ENCODE data around the gene RNF130. TPM values are rescaled to one million over a fixed set of nuclear protein-coding genes. Genes with fewer than 3 reads are reported as not detected.

The RNF130 gene
- total and polyA plus RNA-seq, 3 donors from 2014 or later: 44.3 to 65.0 (median 56.5) TPM

DNA sequence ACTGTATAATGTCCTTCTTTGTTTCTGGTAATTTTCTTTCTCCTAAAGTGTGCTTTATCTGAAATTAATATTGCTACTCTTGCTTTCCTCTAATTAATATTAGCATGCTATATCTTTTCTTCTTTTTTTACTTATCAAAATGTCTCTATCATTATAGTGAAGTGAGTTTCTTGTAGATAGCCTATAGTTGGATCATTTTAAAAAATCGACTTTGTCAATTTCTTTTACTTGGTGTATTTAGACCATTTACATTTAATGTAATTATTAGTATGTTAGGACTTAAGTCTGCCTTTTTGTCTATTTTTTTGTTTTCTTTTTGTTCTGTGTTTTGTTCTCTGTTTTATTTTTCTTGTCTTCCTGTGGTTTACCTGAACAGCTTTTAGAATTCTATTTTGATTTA lies 35.4 kb upstream of the RNF130 start:
- H3K27ac ChIP-seq: no peak overlapping the region
- DNase-seq: no peak
- 91 to 98% methylated on average over 1 of the region's 1 CpG for WGBS, 2 donors
- H3K27me3 ChIP-seq: no peaks in the 10 kb centered on the region
- H3K4me3 ChIP-seq: no peak overlapping the region
- no peaks in the 10 kb centered on the region for H3K4me1 ChIP-seq
- no peaks in the 10 kb centered on the region for H3K9me3 ChIP-seq
- H3K36me3 ChIP-seq (ENCODE audit: low read depth, missing control alignments): no peaks in the 10 kb centered on the region
- TF ChIP-seq CTCF (IDR thresholded peaks at IDR 0.05) (no peak), POLR2A (IDR thresholded peaks at IDR 0.05) (no peak)
- intact Hi-C loops (cut with DNase I; ENCODE audit: low total_unique reads): no loop called here

- no peak for DNase-seq
- no peaks in the 10 kb centered on the region for H3K9me3 ChIP-seq
- H3K4me3 ChIP-seq: no peak overlapping the region
- intact Hi-C loops (cut with DNase I; ENCODE audit: low total_unique reads): no loop called here
- H3K27me3 ChIP-seq: no peaks in the 10 kb centered on the region
- TF ChIP-seq POLR2A (IDR thresholded peaks at IDR 0.05) (no peak), CTCF (IDR thresholded peaks at IDR 0.05) (no peak)
- H3K36me3 ChIP-seq (ENCODE audit: low read depth, missing control alignments): no peaks in the 10 kb centered on the region
- no peaks in the 10 kb centered on the region for H3K4me1 ChIP-seq
- no peak overlapping the region for H3K27ac ChIP-seq
- 89 to 91% methylated on average over 5 of the region's 5 CpGs for WGBS, 2 donors
Observed at GRCh38 chr5:180105827-180106312, 34.3 kb upstream of the RNF130 start.

- no peaks in the 10 kb centered on the region for H3K4me1 ChIP-seq
- no peaks in the 10 kb centered on the region for H3K9me3 ChIP-seq
- no peak overlapping the region for H3K4me3 ChIP-seq
- intact Hi-C loops (cut with DNase I; ENCODE audit: low total_unique reads): no loop called here
- no peak for DNase-seq
- no peak for TF ChIP-seq CTCF (IDR thresholded peaks at IDR 0.05)
- no peak for TF ChIP-seq POLR2A (IDR thresholded peaks at IDR 0.05)
- no peaks in the 10 kb centered on the region for H3K27me3 ChIP-seq
- H3K36me3 ChIP-seq (ENCODE audit: low read depth, missing control alignments): no peaks in the 10 kb centered on the region
- no peak overlapping the region for H3K27ac ChIP-seq
- WGBS, 2 donors: 89 to 95% methylated on average over 3 of the region's 3 CpGs
Observed at GRCh38 chr5:180104168-180104530, 32.6 kb upstream of the RNF130 start.

DNA sequence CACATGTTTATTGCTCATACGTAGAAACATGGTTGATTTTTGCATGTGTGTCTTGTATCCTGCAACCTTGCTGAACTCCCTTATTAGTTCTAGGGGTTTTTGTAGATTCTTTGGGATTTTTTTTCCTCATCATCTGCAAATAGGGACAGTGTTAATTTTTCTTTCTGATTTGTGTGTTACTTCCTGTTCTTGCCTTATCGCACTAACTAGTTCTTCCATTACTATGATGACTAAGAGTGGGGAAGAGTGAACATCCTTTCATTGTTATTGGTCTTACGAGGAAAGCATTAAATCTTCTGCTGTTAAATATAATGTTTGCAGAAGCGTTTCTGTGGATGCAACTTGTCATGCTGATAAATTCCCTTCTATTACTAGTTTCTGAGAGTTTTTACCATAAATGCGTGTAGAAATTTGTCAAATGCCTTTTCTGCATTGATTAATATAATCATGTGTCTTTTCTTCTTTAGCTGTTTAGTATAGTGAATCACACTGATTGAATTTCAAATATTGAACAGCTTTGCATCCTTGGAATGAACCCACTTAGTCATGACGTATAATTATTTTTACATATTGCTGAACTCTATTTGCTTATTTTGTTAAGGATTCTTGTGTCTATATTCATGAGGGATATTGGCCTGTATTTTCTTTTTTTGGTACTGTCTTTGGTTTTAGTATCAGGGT lies 32.1 kb upstream of the RNF130 start:
- TF ChIP-seq CTCF (IDR thresholded peaks at IDR 0.05) (no peak), POLR2A (IDR thresholded peaks at IDR 0.05) (no peak)
- WGBS, 2 donors: 79 to 88% methylated on average over 6 of the region's 6 CpGs
- no peak for DNase-seq
- H3K27me3 ChIP-seq: no peaks in the 10 kb centered on the region
- intact Hi-C loops (cut with DNase I; ENCODE audit: low total_unique reads): no loop called here
- no peaks in the 10 kb centered on the region for H3K4me1 ChIP-seq
- H3K9me3 ChIP-seq: no peaks in the 10 kb centered on the region
- H3K27ac ChIP-seq: no peak overlapping the region
- H3K36me3 ChIP-seq (ENCODE audit: low read depth, missing control alignments): no peaks in the 10 kb centered on the region
- no peak overlapping the region for H3K4me3 ChIP-seq

DNA sequence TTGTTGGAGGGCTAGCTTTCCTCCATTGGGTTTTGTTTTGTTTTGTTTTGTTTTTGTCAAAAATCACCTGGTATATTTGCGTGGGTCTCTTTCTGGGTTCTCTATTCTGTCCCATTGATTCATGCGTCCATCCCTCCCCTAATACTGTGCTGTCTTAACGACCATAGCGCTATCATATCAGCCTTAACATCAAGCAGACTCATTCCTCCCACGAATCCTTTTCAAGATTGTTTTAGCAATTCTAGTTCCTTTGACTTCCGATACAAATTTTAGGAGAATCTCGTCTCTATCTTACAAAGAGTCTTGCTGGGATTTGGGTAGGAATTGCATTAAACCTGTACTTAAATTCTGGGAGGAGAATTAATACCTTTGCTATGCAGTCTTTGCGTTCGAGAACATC lies 31.1 kb upstream of the RNF130 start:
- no peak for DNase-seq
- no peak overlapping the region for H3K27ac ChIP-seq
- intact Hi-C loops (cut with DNase I; ENCODE audit: low total_unique reads): no loop called here
- no peak overlapping the region for H3K4me3 ChIP-seq
- H3K27me3 ChIP-seq: no peaks in the 10 kb centered on the region
- WGBS, 2 donors: 76 to 78% methylated on average over 9 of the region's 9 CpGs
- TF ChIP-seq POLR2A (IDR thresholded peaks at IDR 0.05): no peak
- TF ChIP-seq CTCF (IDR thresholded peaks at IDR 0.05): no peak
- H3K9me3 ChIP-seq: no peaks in the 10 kb centered on the region
- no peaks in the 10 kb centered on the region for H3K4me1 ChIP-seq
- no peaks in the 10 kb centered on the region for H3K36me3 ChIP-seq (ENCODE audit: low read depth, missing control alignments)
